Psoas muscle (tissue), 8 donors: ENCODE results near the gene LUZP2. TPM values are rescaled to one million over a fixed set of nuclear protein-coding genes. Genes with fewer than 3 reads are reported as not detected.

ENCODE experiments used
- ATAC-seq, 4 donors: fragments of 200-7000 bp; cut with Tn5 transposase; one replicate each; pipeline ENCODE4 v1.9.1; 2020; ENCODE audit warnings: moderate library complexity in 3 of 4, mild to moderate bottlenecking in 2 of 4
- DNase-seq, 2 donors: peaks; one replicate each; pipeline ENCODE4 v3.0.0-alpha.2; 2020
- H3K27ac ChIP-seq: fragments of 200-600 bp; one replicate; pipeline ENCODE4 v1.8.0; 2022
- H3K27me3 ChIP-seq, 3 donors: fragments of 200-600 bp in 1 of 3; one replicate each; pipeline versions ENCODE4 v1.6.1 to v1.8.0; 2013 to 2022; ENCODE audit warnings: low read length in 2 of 3, mild to moderate bottlenecking in 2 of 3, moderate library complexity in 1 of 3; ENCODE audit not compliant: insufficient read depth in 3 of 3
- H3K36me3 ChIP-seq, 2 donors: fragments of 200-600 bp in 1 of 2; one replicate each; pipeline versions ENCODE4 v1.6.1 to v1.8.0; 2013 to 2022; ENCODE audit warnings: low read depth in 1 of 2, mild to moderate bottlenecking in 1 of 2, moderate library complexity in 1 of 2; ENCODE audit not compliant: insufficient read depth in 1 of 2
- H3K4me1 ChIP-seq: fragments of 200-600 bp; one replicate; pipeline ENCODE4 v1.8.0; 2022
- H3K4me3 ChIP-seq: fragments of 200-600 bp; one replicate; pipeline ENCODE4 v1.8.0; 2022; ENCODE audit warnings: mild to moderate bottlenecking
- H3K9me3 ChIP-seq: fragments of 200-600 bp; one replicate; pipeline ENCODE4 v1.8.0; 2022
- CTCF ChIP-seq: fragments of 200-600 bp; IDR thresholded peaks from one replicate; pipeline ENCODE4 v1.8.0; 2022; ENCODE audit warnings: antibody characterized with exemption
- WGBS, 3 donors: extraction: QIAGEN DNeasy Blood & Tissue Kit; methylation state at CpG; one replicate each; pipeline versions ENCODE4 v1.1.6 to v1.1.7; 2013; 5-methylcytosine and 5-hydroxymethylcytosine counted together
- intact Hi-C, 2 donors: fragments of 100-400 bp; cut with DNase I; formaldehyde crosslinking; loops; one replicate each; pipeline versions ENCODE4 v1.11.0 to v1.14.2; 2022
- polyA plus RNA-seq, 3 donors: library from polyadenylated mRNA; stranded (reverse); fragments of 200-250 nt; gene quantifications; one replicate each; pipeline ENCODE4 v1.2.3, GENCODE V29; 2013
- total RNA-seq, 4 donors: library from RNA; stranded (reverse); fragmentation: NEBNext Ultra II Directional in 2 of 4; extraction: Animal tissue kit (Norgen Biotek cat#: 25700) in 2 of 4; gene quantifications; one replicate each; pipeline versions ENCODE4 v1.2.1 to v1.2.4, GENCODE V29; 2021 to 2023
- donor health status: healthy with polysubstance abuse.
- donor health status: DM: no; HTN: no; CAD: no; lungs with moderate emphysema.
- donor health status: Bipolar disorder and iron deficiency.
- donor health status: healthy.
- donor health status: DM: yes; HTN: yes; CAD: no.
- donor health status: DM: no; HTN: no; CAD: no.
- donor health status: DM: no; HTN: no; CAD: no.
- donor health status: DM: yes; HTN: yes; CAD: no.

LUZP2 gene
- total and polyA plus RNA-seq, 7 donors: 0.01 TPM; not detected in 5

DNA sequence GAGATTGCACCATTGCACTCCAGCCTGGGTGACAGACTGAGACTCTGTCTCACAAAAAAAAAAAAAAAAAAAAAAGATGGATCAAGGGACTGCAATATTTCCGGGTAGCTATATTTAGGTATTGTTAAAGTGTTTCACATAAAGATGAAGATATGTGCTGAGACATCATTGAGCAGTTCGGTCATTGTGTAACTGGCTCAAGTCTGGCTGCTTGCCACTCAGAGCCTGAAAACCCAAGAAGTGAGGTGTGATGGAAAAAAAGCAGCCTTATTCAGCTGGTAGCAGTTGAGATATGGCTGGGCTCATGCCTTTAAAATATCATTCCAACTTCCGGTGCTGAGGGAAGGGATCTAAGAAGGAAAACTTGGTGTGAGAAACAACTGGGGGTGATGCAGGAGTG, 46.9 kb downstream of the LUZP2 start:
- Histone ChIP-seq H3K9me3 (no peaks in the 10 kb centered on the region), H3K27me3 (no peaks in the 10 kb centered on the region), H3K27ac (no peak overlapping the region), H3K36me3 (no peaks in the 10 kb centered on the region), H3K4me1 (no peaks in the 10 kb centered on the region), H3K4me3 (no peak overlapping the region)
- intact Hi-C loops: no loop called here
- TF ChIP-seq CTCF: no peak
- no peak for ATAC-seq
- no peak for DNase-seq
- 78 to 90% (median 82%) methylated on average over 3 of the region's 3 CpGs for WGBS, 3 donors

- H3K4me3 ChIP-seq: no peak overlapping the region
- TF ChIP-seq CTCF: no peak
- no peak for ATAC-seq
- intact Hi-C loops: no loop called here
- WGBS, 3 donors: 73 to 81% (median 75%) methylated on average over 3 of the region's 3 CpGs
- no peak overlapping the region for H3K27ac ChIP-seq
- H3K4me1 ChIP-seq: no peaks in the 10 kb centered on the region
- H3K9me3 ChIP-seq: no peaks in the 10 kb centered on the region
- no peaks in the 10 kb centered on the region for H3K27me3 ChIP-seq
- H3K36me3 ChIP-seq: no peaks in the 10 kb centered on the region
- no peak for DNase-seq
Observed at GRCh38 chr11:24556693-24557092, 59.8 kb downstream of the LUZP2 start.

GRCh38 chr11:24559315-24559714, 62.5 kb downstream of the LUZP2 start:
- H3K27me3 ChIP-seq: no peaks in the 10 kb centered on the region
- no peak overlapping the region for H3K4me3 ChIP-seq
- no peak overlapping the region for H3K27ac ChIP-seq
- H3K4me1 ChIP-seq: no peaks in the 10 kb centered on the region
- no peaks in the 10 kb centered on the region for H3K36me3 ChIP-seq
- intact Hi-C loops: no loop called here
- ATAC-seq: no peak
- no peak for TF ChIP-seq CTCF
- DNase-seq: no peak
- H3K9me3 ChIP-seq: no peaks in the 10 kb centered on the region

DNA sequence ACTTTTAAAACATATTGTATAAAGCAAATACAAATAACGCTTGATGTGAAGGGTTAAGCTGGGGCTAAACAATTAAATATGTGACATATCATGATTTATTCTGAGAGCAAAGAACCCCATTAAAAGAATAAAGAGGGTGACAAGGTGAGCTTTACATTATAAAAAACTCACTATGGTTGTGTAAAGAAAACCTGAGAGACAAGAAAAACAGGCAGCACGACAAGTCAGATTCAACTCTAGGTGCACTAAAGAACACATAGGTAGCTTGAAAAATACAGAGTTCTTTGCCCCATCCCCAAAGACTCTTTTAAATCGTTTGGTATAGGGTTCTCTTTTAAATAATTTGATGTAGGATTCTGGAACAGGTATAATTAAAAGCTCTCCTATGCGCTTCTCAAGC, 63.5 kb downstream of the LUZP2 start:
- Histone ChIP-seq H3K9me3 (no peaks in the 10 kb centered on the region), H3K4me1 (no peaks in the 10 kb centered on the region), H3K27ac (no peak overlapping the region), H3K27me3 (no peaks in the 10 kb centered on the region), H3K4me3 (no peak overlapping the region), H3K36me3 (no peaks in the 10 kb centered on the region)
- DNase-seq (no peak), ATAC-seq (no peak)
- intact Hi-C loops: no loop called here
- WGBS, 3 donors: 73 to 75% (median 74%) methylated on average over 4 of the region's 4 CpGs
- TF ChIP-seq CTCF: no peak

DNA sequence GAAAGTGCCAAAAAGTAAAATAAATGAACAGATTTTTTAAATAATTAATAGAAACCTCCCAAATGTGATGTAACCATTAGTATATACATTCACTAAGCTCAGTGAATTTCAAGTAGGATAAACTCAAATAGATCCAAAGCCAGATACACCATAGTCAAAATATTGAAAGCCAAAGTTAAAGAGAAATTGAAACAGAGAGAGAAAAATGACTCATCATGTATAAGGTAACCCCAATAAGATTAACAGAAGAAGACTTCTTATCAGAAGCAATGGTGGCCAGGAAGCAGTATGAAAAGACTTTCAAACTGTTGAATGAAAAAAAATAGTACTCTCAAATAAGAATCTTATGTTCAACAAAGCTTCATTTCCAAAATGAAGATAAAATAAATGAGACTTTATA, 70.5 kb downstream of the LUZP2 start:
- H3K4me1 ChIP-seq: no peaks in the 10 kb centered on the region
- ATAC-seq: no peak
- H3K9me3 ChIP-seq: no peaks in the 10 kb centered on the region
- intact Hi-C loops: no loop called here
- no peaks in the 10 kb centered on the region for H3K27me3 ChIP-seq
- no peak overlapping the region for H3K27ac ChIP-seq
- H3K36me3 ChIP-seq: no peaks in the 10 kb centered on the region
- no peak for TF ChIP-seq CTCF
- H3K4me3 ChIP-seq: no peak overlapping the region
- no peak for DNase-seq
